K562 (cell line): ENCODE measurements around the gene APCDD1. TPM values are rescaled to one million over a fixed set of nuclear protein-coding genes. Genes with fewer than 3 reads are reported as not detected.

ENCODE experiments used
- ATF4 ChIP-seq: fragments of 450-650 bp; formaldehyde crosslinking; IDR thresholded peaks from 2 replicates; pipeline ENCODE4 v1.4.0; 2022; ENCODE audit warnings: mild to moderate bottlenecking, moderate library complexity
- ETS2 ChIP-seq: IDR thresholded peaks from 2 replicates; pipeline ENCODE4 v1.6.1; 2016; ENCODE audit warnings: borderline replicate concordance, missing genetic modification characterization, mild to moderate bottlenecking, moderate library complexity, missing compliant biosample characterization; ENCODE audit not compliant: poor library complexity, severe bottlenecking
- GATA2 ChIP-seq: sonication (generic); formaldehyde crosslinking; IDR thresholded peaks from 2 replicates; pipeline ENCODE4 v1.4.0; 2020; ENCODE audit warnings: mild to moderate bottlenecking, missing genetic modification reagents
- HMGN3 ChIP-seq: IDR thresholded peaks from 2 replicates; pipeline ENCODE4 v1.6.1; 2011; ENCODE audit warnings: borderline replicate concordance, low read depth, mild to moderate bottlenecking, mixed read lengths, low read length; ENCODE audit not compliant: insufficient read length; ENCODE audit errors: extremely low read depth
- KAT8 ChIP-seq: fragments of 450-650 bp; IDR thresholded peaks from 2 replicates; pipeline ENCODE4 v1.6.1; 2016; ENCODE audit warnings: low read depth, mild to moderate bottlenecking
- NEUROD1 ChIP-seq: fragments of 150-350 bp; IDR thresholded peaks from 2 replicates; pipeline ENCODE4 v1.6.1; 2014; ENCODE audit warnings: borderline replicate concordance, low read length, low read depth; ENCODE audit not compliant: partially characterized antibody
- NFIC ChIP-seq: fragments of 450-650 bp; IDR thresholded peaks from 2 replicates; pipeline ENCODE4 v1.6.1; 2017; ENCODE audit warnings: mild to moderate bottlenecking, inconsistent platforms
- PREB ChIP-seq: sonication (generic); formaldehyde crosslinking; IDR thresholded peaks from 2 replicates; pipeline ENCODE4 v1.8.1; 2023; ENCODE audit warnings: mild to moderate bottlenecking, missing genetic modification reagents
- PTTG1 ChIP-seq: fragments of 450-650 bp; IDR thresholded peaks from 2 replicates; pipeline ENCODE4 v1.6.1; 2016; ENCODE audit warnings: low read depth, mild to moderate bottlenecking, missing genetic modification characterization, missing compliant biosample characterization
- SFPQ ChIP-seq: fragments of 200-400 bp; formaldehyde crosslinking; IDR thresholded peaks from 2 replicates; pipeline ENCODE4 v1.6.1; 2017; ENCODE audit warnings: mild to moderate bottlenecking, low read depth, low read length, moderate library complexity
- SIN3B ChIP-seq: fragments of 450-650 bp; IDR thresholded peaks from 2 replicates; pipeline ENCODE4 v1.6.1; 2017; ENCODE audit warnings: low read depth, mild to moderate bottlenecking, moderate library complexity
- ZMIZ1 ChIP-seq, 2 experiments: fragments of 150-350 bp in 1 of 2; IDR thresholded peaks; 2 replicates each; pipeline ENCODE4 v1.6.1; 2012 to 2016; ENCODE audit warnings: low read depth in 2 of 2, low read length in 2 of 2, mild to moderate bottlenecking in 1 of 2, moderate library complexity in 1 of 2
- ZNF124 ChIP-seq: sonication (generic); formaldehyde crosslinking; IDR thresholded peaks from 2 replicates; pipeline ENCODE4 v1.8.1; 2022; ENCODE audit warnings: missing genetic modification reagents
- ZNF316 ChIP-seq: fragments of 450-650 bp; IDR thresholded peaks from 2 replicates; pipeline ENCODE4 v1.6.1; 2016
- polyA plus RNA-seq, 8 experiments: library from polyadenylated mRNA; depleted of rRNA in 4 of 8; stranded (reverse) in 5 of 8; unstranded in 3 of 8; fragments of >200 nt; fragmentation: Nextera tagmentation in 2 of 8; fragmentation: Illumina TruSeq in 1 of 8; extraction: Ambion mirVana in 2 of 8; extraction: Trizol in 1 of 8; gene quantifications; 2 replicates each; pipeline versions ENCODE4 v1.2.1 to v1.2.3, GENCODE V29; 2011 to 2014; ENCODE audit warnings: inconsistent platforms in 1 of 8, missing spikeins in 1 of 8
- total RNA-seq, 7 experiments: library from RNA; depleted of rRNA in 6 of 7; stranded (reverse); fragments of >200 nt in 6 of 7; fragmentation: Illumina TruSeq in 2 of 7; extraction: Trizol in 2 of 7; gene quantifications; 2 replicates each; pipeline versions ENCODE4 v1.2.1 to v1.2.3, GENCODE V29; 2011 to 2021; ENCODE audit warnings: low replicate concordance in 1 of 7

The APCDD1 gene
- total and polyA plus RNA-seq, 9 of the 15 experiments (the other 6 are each of a cell fraction or from before 2014, with no cell fraction given), result 0.07 TPM; not detected in 8

- TF ChIP-seq ZMIZ1 (IDR thresholded peaks at IDR 0.05; ENCODE audit: low read depth in 2 of 2, low read length in 2 of 2) (no peak), SIN3B (peak; percentile 73), KAT8 (no peak), HMGN3 (peak; percentile 82), NFIC (peak; percentile 18), PTTG1 (tag) (no peak), ATF4 (CRISPR knock-in tag) (no peak), NEUROD1 (peak; percentile 55), ZNF124 (no peak), PREB (CRISPR knock-in tag) (no peak), GATA2 (CRISPR knock-in tag) (no peak), SFPQ (no peak), ZNF316 (no peak), ETS2 (tag) (no peak)
These were observed 71.5 kb downstream of the APCDD1 start, which contains the start of gene NAPG (continued) for GRCh38 chr18:10525697-10526560.
